NCI-H446 treated with DMSO at 0.1 percent for 48 hours (cell line): Measurements from ENCODE around the gene CCDC51.
"Not testable (repeated sequence)": the region's sequence is repeated elsewhere in the genome, so short reads cannot be mapped to it uniquely, and the experiment has no call there.

Experiments used
- DNase-seq: peaks from one replicate; lab custom pipeline; 2025; lab: John Stamatoyannopoulos, UW

Gene CCDC51

GRCh38 chr3:48405971-48406370, 33.9 kb downstream of the CCDC51 start:
- DNase-seq: no peak

DNA sequence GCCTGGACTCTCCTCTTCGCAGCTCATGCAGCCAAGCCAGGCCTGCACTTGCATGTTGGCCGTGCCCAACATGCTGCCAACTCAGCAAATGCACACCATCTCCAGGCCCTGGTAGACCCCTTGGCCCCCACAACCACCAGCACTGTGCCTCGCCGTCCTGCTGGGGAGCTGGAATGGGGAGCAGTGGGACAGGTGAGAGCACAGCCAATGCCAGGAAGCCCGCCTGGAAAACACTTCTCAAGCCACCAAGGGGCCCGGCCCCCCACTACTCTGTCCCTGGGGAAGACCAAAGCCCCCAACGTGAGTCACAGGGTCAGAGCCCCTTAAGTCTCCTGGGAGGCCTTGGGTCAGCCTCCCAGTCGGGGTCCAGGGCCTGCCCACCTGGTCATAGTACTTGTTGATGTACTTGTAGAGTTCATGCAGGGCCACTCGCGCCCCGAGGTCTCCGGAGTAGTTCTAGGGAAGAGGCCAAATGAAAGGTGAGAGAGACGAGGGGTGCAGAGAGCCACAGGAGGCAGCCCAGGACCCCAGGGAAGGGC, 34.5 kb downstream of the CCDC51 start:
- DNase-seq: no peak

DNA sequence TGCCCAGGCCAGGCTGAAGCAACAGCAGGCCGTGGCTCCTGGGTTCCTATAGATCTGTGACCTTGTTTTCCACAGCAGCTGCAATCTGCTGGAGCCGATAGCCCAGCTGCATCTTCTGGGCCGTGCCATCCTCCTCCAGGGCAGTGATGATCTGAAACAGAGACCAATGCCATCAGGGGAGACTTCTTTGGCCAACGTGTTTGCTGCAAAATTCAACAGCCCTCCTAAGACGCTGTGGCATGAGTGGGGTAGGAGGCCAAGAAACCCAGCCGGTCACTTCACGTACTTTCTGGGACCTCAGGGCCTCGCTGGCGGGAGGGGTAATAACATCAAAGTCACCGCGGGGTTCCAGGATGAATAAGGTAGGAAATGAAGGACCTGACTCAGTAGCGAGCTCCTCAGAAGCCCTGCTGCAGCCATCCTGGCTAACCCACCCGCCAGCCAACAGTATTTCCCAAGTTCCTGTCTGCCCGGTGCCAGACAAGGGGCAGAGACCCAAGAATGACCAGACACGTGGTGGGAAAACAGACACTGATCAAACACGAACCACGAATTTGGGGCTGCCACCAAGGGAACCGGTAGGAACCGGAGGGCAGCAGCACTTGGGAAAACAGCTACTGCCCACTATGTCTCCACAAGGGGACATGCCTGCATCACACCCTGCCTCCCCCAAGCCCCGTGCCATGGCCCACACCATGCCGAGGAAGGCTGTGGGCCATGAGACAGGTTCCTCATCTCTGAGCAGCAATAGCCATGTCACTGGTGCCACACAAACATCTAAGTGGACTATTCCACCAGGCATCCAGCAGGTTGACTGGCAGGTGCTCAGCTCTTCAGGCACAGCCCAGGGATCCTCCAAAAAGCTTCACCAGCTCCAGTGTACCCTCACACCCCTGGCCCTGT, 35.2 kb downstream of the CCDC51 start:
- DNase-seq: no peak

DNA sequence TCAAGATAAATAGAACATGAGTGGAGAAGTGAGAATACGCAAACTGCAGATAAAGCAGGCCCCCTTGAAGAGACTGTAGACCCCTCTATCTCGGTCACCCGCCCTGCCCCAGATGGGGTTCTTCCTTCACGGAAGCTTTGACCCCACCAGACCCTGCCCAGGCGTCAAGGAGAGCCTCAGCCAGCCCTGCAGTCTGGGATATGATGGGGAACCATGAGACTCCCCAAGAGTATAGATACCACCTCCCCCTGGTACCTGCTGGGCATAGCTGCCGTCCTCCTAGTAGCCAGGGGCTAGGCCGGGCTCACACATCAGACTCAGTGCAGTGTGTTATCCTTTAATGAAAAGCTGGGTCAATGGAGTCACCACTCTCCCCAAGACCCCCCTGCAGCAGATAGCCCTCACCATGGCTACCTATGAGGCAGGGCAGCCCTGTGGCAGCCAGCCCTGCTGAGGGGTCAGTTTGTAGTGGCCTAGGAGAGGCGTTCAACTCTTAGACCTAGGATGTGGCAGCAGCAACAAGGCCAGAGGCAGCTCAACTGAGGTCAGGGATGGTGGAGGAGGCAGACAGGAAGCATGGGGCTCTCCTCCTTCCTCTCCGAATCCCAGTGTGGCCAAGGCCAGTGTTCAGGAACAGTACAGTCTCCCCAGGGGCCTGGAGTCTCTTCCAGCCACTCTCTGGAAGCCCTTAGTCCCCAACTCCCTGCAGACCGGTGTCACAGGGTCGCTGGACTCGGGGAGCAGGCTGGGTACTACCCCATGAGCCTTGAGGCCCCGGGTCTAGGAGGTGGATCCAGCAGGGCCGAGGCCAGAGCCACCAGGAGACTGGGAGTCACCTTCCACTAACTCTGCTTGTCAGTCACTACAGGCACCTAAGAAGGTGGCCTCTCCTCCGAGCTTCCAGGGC, 36.1 kb downstream of the CCDC51 start:
- no peak for DNase-seq

- no peak for DNase-seq
Observed at GRCh38 chr3:48402907-48403306, 37.0 kb downstream of the CCDC51 start.

GRCh38 chr3:48402281-48402732, 37.6 kb downstream of the CCDC51 start:
- no peak for DNase-seq

DNA sequence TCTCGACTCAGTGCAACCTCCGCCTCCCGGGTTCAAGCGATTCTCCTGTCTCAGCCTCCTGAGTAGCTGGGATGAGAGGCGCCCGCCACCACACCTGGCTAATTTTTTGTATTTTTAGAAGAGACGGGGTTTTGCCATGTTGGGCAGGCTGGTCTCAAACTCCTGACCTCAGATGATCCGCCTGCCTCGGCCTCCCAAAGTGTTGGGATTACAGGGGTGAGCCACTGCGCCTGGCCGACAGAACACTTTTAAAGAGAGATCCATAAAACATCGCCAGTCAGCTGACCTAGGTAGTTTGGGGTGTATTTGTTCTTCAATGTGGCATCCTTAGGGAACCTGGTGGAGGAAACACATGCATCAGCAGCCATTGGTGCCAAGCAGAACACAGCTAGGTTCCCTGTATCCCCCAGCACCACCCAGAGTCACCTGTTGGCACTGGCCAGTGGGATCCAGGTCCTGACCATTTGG, 38.5 kb downstream of the CCDC51 start:
- DNase-seq: not testable (repeated sequence)

- DNase-seq: no peak
Observed at GRCh38 chr3:48400824-48401433, 39.0 kb downstream of the CCDC51 start.

GRCh38 chr3:48399387-48400172, 40.3 kb downstream of the CCDC51 start:
- DNase-seq: no peak

DNA sequence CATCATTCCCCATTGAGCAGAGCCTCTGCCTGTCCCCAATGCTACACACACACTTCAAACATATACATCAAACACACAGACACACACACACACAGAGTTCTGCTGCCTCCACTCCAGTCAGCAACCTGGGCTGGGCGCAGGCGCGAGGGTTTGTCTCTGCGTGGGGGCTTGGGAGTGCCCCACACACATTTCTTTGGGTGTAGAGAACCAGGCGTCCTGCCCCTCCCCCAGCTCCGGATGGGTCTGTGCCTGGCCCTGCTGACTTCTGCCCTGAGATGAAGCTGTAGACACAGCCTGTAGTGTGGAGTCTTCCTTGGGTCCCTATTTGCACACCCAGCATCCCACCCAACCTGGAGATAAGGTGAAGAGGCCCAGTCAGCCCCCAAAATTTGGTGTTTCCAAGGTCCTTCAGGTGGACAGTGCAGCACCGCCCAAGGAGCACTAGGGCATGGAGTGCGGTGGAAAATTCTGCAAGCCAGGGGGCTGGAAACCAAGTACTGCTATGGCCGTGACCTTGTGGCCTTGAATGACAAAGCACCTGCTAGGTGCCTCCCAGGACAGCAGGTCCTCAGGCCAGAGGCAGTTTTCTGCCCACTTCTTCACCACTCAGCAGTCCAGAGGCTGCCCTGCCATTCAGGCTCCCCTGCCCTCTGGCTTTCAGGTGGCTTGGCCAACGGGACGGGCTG, 41.1 kb downstream of the CCDC51 start:
- DNase-seq: no peak

DNA sequence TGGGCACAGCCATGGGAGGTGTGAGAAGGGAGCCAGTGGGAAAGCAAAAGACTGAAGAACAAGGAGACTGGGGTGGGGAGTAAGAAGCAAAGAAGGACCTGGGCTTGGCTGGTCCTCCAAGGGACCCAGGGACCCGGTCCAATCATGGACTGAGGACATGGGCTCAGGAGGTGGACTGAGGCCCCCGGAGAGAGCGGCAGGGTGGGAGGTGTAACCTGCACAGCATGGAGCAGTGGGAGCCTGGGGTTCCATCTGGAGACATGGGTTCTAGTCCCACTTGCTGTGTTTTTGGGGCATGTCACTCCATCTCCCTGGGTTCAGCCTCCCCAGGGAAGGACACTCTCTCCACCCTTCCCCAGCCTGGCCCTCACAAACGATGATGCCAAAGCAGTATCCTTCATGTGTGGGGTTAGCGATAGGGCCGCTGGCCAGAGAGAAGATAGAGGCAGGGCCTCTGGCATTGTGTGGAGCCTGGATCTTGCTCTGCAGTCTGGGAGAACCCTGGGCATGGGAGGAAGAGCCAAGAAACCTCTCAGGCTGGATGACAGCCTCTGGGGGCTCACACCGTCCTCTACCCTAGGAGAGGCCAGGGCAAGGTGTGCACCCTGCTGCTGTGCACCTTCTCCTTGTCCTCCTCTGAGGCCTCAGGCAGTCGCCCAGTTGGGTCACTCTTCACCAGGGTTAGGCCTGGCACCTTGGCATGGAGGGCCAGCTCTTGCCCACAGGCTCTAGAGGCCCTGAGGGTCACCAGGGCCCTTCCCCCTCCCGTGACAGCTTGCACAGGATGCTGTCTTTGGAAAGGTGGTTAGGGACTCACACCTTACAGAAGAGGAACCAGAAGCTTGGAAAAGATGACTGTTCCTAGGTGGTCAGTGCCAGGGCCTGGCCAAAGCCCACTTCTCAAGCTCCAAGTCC, 41.9 kb downstream of the CCDC51 start:
- no peak for DNase-seq

DNA sequence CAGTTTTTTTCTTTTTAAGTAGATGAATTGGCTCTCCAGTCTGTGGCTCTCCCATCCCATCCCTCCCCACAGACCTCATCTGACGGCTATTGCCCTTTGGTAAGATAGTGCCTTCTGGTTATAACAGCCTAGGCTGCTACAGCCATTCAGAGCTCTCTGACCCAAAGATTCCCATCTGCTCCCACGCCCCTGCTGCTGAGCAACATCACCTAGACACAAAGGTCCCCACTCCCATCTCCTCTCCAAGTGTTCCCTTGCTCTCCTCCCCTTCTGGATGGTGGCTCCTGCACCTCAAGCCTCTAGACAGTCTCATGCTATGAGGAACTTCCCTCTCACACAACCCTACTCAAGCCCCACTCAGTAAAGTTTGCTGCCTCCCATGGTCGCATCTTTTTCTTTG, 44.2 kb downstream of the CCDC51 start:
- DNase-seq: no peak

- no peak for DNase-seq
Observed at GRCh38 chr3:48394391-48394790, 45.5 kb downstream of the CCDC51 start.

DNA sequence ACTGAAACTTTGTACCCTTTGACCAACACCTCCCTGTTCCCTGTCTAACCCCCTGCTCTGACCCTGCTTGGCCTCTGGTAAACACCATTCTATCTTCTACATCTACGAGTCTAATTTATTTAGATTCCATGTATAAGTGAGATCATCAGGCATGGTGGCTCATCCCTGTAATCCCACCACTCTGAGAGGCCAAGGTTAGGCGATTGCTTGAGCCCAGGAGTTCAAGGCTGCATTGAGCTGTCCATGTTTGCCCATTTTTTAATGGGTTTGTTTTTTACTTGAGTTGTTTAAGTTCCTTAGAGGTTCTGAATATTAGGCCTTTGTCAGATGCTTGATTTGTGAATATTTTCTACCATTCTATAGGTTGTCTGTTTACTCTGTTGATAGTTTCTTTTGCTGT, 51.0 kb downstream of the CCDC51 start:
- no peak for DNase-seq

GRCh38 chr3:48387634-48388033, 52.3 kb downstream of the CCDC51 start:
- DNase-seq: no peak
